ENCODE results near the gene SIPA1L3. TPM values are rescaled to one million over a fixed set of nuclear protein-coding genes. Genes with fewer than 3 reads are reported as not detected.

SIPA1L3 gene
- total and polyA plus RNA-seq, 4 donors = 9.6 to 50.5 (median 27.6) TPM

GRCh38 chr19:37964109-37964508, 57.1 kb downstream of the SIPA1L3 start:
- Histone ChIP-seq H3K9ac (ENCODE audit: insufficient read depth in 1 of 2, low read length in 2 of 2) (no peak overlapping the region), H3K36me3 (ENCODE audit: control insufficient read depth in 4 of 4, insufficient read depth in 4 of 4, low read length in 4 of 4) (no peaks in the 10 kb centered on the region), H3K27me3 (ENCODE audit: control insufficient read depth in 3 of 3, insufficient read depth in 3 of 3, low read length in 2 of 3) (no peaks in the 10 kb centered on the region), H3K4me3 (no peak overlapping the region), H3K27ac (ENCODE audit: low read depth in 1 of 2, low read length in 1 of 2) (no peak overlapping the region), H3K4me1 (ENCODE audit: control insufficient read depth in 5 of 5, insufficient read depth in 5 of 5, low read length in 5 of 5) (peaks cover 0 to 10% (median 0%) of the 10 kb centered on the region in 5 donors), H3K9me3 (ENCODE audit: control insufficient read depth in 4 of 4, insufficient read depth in 3 of 4, low read length in 3 of 4) (peaks cover 0 to 4% (median 0%) of the 10 kb centered on the region in 4 donors)
- 85 to 93% methylated on average over 2 of the region's 2 CpGs for WGBS, 2 donors
- ATAC-seq (ENCODE audit: insufficient read depth, low FRiP score) (no peak), DNase-seq (no peak)
- TF ChIP-seq CTCF (IDR thresholded peaks at IDR 0.05; ENCODE audit: control extremely low read depth, extremely low read depth) = no peak

GRCh38 chr19:37966211-37966661, 59.2 kb downstream of the SIPA1L3 start:
- ATAC-seq (ENCODE audit: insufficient read depth, low FRiP score) (no peak), DNase-seq (no peak)
- no peak overlapping the region for H3K4me3 ChIP-seq
- peaks cover 0 to 10% (median 0%) of the 10 kb centered on the region in 5 donors for H3K4me1 ChIP-seq (ENCODE audit: control insufficient read depth in 5 of 5, insufficient read depth in 5 of 5, low read length in 5 of 5)
- peaks cover 0 to 3% (median 0%) of the 10 kb centered on the region in 4 donors for H3K36me3 ChIP-seq (ENCODE audit: control insufficient read depth in 4 of 4, insufficient read depth in 4 of 4, low read length in 4 of 4)
- TF ChIP-seq CTCF (IDR thresholded peaks at IDR 0.05; ENCODE audit: control extremely low read depth, extremely low read depth) = no peak
- no peak overlapping the region for H3K27ac ChIP-seq (ENCODE audit: low read depth in 1 of 2, low read length in 1 of 2)
- H3K9ac ChIP-seq (ENCODE audit: insufficient read depth in 1 of 2, low read length in 2 of 2) = no peak overlapping the region
- no peaks in the 10 kb centered on the region for H3K27me3 ChIP-seq (ENCODE audit: control insufficient read depth in 3 of 3, insufficient read depth in 3 of 3, low read length in 2 of 3)
- WGBS, 2 donors = 93 to 94% methylated on average over 8 of the region's 8 CpGs
- H3K9me3 ChIP-seq (ENCODE audit: control insufficient read depth in 4 of 4, insufficient read depth in 3 of 4, low read length in 3 of 4) = peaks cover 1 to 11% (median 4%) of the 10 kb centered on the region in 4 donors

GRCh38 chr19:37966662-37967231, 59.7 kb downstream of the SIPA1L3 start:
- WGBS, 2 donors = 74 to 87% methylated on average over 12 of the region's 12 CpGs
- DNase-seq (no peak), ATAC-seq (ENCODE audit: insufficient read depth, low FRiP score) (no peak)
- Histone ChIP-seq H3K9me3 (ENCODE audit: control insufficient read depth in 4 of 4, insufficient read depth in 3 of 4, low read length in 3 of 4) (peaks cover 1 to 8% (median 4%) of the 10 kb centered on the region in 4 donors), H3K4me1 (ENCODE audit: control insufficient read depth in 5 of 5, insufficient read depth in 5 of 5, low read length in 5 of 5) (peaks cover 0 to 10% (median 0%) of the 10 kb centered on the region in 5 donors), H3K4me3 (no peak overlapping the region), H3K36me3 (ENCODE audit: control insufficient read depth in 4 of 4, insufficient read depth in 4 of 4, low read length in 4 of 4) (peaks cover 0 to 3% (median 0%) of the 10 kb centered on the region in 4 donors), H3K27me3 (ENCODE audit: control insufficient read depth in 3 of 3, insufficient read depth in 3 of 3, low read length in 2 of 3) (no peaks in the 10 kb centered on the region), H3K27ac (ENCODE audit: low read depth in 1 of 2, low read length in 1 of 2) (no peak overlapping the region), H3K9ac (ENCODE audit: insufficient read depth in 1 of 2, low read length in 2 of 2) (no peak overlapping the region)
- no peak for TF ChIP-seq CTCF (IDR thresholded peaks at IDR 0.05; ENCODE audit: control extremely low read depth, extremely low read depth)

Measured in lung (tissue), 12 donors.